COLO829 (cell line): Measurements from ENCODE around the gene CD9.
A peak's percentile ranks its signal among the peaks of the same experiment; 100 is the strongest.

ENCODE experiments used
- DNase-seq: peaks from one replicate; pipeline ENCODE4 v3.0.0; 2012; ENCODE audit warnings: low spot score

Gene CD9

DNA sequence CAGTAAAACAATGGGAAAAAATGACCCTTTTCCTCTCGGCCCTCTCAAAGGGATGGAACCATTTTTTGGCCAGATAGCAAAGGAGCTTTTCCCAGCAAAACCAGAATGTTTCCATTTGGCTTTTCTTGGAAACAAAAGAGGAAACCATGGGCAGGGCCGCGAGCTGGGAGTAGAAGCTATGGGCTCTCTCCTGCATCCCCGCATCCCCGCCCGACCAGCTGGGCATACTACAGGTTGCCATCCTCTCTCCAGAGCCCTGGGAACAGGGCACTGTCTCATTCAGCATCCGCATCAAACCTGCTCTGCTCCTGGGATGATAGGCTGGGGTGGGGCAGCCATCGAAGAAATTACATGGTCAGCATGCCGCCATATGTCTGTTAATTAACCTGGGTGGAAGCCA, 20.9 kb downstream of the CD9 start:
- no peak for DNase-seq

GRCh38 chr12:6222078-6222654, 22.0 kb downstream of the CD9 start:
- DNase-seq, result no peak

DNA sequence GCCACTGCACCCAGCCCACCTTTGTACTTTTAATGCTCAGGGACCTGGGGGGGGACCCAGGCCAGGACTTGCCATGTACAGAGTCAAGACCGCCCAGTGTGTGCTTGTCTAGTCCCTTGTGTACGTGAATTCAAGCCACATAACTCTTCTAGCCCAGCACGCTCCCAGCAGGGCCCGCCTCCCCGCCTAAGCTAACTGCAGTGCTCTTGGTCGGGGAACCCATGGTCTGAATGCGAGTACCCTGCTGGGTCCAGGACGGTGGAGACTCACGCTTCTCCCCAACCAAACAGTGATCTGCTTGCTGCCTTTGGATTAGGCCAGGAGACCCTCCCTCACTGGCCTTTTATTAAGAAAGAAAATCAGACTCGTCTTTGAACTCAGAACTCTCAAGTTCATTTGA, 23.3 kb downstream of the CD9 start:
- DNase-seq, result no peak

DNA sequence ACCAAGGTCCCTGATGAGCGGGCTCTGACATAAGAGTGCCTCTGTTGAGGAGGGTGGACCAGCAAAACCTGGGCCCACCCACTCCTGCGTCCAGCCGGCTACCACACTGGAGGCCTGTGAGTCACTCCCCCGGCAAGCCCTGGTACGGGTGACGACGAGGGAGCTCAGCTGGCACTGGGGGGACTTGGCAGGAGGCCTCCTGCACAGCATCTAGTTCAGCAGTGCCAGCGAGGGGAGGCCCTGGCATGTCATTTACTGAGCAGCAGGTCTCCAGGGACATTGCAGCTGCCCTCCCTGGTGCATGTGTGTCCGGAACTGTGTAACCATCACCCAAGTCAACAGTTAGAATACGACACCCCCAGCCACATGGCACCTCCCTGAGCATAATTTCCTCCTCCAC, 24.4 kb downstream of the CD9 start:
- DNase-seq, result no peak

DNA sequence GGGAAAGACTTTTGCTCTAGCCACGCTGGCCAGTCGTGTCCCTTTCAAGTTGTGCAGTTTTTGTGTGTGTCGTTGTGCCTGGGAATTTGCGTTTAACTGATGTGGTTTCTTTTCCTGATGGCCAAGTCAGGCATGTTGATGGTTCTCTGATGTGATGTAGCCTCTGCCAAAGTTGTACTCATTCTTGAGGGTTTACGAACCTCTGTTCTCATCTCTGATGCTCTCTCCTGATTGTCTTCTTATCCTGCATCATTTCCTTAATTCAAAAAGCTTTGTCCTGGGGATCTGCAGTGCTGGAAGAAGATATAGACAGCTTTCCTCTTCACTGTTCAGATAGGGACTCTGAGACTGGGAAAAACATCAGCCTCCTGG, 25.4 kb downstream of the CD9 start:
- no peak for DNase-seq

DNA sequence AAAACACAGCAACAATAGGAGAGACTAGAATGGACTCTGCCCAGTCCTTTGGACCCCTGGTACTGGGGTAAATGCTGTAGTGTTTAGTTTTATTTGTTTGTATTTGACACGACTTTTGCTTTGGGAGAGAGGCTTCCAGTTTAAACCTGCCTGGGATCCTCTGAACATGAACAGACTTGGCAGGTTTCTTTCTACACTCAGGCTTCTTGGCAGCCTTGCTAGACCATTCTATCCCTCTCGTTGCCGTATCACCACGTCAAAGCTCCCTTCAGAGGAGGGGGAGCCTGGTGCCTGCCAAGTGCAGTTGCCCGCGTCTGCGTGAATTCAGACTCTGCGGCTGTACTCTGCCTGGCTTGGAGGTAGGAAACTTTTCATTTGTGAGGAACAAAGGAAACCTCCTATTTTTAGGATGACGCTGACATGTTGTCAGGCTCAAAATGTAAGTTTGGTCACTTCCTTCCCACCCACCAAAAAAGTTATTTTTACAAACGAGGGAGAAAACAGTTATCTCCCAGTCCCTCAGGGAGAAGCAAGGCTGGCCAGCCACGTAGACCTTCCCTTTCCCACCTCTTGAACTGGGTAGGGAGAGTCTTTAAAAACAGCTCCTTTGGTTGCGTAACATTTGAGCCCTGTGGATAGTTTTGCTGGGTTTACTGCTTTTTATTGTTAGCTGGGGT, 25.9 kb downstream of the CD9 start:
- no peak for DNase-seq

- no peak for DNase-seq
Measured at GRCh38 chr12:6226679-6227051, 26.5 kb downstream of the CD9 start.

DNA sequence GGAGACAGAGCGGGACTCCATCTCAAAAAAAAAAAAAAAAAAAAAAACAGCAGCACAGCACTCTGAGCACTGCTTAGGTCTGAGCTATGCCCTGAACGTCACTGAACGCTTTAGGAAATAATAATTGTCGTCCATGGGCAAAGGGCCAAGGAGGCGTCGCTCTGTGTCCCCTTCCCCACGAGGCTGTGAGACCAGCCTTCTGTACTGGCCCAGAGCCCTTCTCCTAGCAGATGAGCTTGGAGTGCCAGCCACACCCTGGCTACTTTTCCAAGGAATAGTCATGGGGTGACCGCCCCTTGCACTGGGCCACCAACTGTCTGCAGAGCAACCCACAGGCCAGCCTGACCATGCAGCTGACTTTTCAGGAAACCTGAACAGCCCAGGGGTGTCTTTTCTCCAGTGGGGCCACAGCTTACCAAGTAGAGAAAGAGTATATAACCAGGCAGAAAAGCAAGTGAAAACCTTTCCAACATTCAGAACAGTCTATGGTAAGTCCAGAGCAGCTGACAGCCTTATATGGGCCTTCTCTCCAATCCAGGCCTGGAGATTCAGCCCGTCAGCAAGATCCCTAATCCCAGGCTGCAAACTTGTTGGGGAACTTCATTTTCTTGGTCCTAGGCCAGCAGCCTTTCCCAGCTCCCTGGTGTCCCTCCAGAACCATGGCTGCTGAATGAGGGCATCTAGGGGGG, 28.5 kb downstream of the CD9 start:
- no peak for DNase-seq

DNA sequence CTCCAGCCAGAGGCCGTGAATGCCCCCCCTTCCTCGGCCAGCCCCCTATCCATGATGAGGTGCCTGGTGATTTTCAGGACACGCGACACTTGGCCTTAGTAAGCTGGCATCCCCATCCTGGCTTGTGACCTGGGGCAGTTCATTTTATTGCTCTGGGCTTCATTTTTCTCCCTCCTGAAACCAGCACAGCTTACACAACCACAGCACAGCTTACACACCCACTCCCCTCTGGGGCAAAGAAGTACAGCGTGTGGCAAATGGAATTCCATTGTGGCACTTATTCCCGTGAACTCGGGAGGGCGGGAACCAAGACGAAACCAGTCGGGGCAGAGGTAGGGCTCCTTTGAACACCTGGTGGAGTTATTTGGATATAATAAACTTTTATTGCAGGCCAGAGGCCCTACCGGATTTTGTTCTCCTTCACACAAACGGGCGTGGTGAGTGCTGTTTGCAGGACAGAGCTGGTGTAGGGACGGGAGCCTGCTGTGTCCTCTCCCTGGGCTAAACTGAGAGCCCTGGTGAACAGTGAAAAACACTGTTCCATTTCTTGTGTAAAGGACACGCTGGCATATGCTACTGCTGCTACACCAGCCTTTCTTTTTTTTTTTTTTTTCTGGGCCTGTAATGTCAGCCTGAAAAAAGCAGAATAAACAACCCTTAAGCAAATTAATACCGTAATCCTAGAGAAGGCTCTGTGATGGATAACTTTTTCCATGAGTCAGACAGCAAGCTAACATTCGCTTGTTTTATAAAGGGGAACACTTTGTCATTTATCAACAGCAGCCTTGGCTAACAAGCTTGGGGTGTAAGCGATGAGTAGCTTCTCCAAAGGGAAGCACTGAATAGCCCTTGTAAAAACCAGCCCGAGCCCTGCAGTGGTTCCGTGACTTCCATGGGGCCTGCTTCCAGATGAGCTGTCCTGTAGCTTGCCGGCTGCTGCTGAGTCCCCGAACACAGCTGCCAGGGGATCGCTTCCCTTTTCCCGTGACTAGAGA, 29.3 kb downstream of the CD9 start:
- DNase-seq, result peak; percentile 49

- peak; percentile 88 for DNase-seq
Measured at GRCh38 chr12:6230321-6231110, 30.3 kb downstream of the CD9 start.

DNA sequence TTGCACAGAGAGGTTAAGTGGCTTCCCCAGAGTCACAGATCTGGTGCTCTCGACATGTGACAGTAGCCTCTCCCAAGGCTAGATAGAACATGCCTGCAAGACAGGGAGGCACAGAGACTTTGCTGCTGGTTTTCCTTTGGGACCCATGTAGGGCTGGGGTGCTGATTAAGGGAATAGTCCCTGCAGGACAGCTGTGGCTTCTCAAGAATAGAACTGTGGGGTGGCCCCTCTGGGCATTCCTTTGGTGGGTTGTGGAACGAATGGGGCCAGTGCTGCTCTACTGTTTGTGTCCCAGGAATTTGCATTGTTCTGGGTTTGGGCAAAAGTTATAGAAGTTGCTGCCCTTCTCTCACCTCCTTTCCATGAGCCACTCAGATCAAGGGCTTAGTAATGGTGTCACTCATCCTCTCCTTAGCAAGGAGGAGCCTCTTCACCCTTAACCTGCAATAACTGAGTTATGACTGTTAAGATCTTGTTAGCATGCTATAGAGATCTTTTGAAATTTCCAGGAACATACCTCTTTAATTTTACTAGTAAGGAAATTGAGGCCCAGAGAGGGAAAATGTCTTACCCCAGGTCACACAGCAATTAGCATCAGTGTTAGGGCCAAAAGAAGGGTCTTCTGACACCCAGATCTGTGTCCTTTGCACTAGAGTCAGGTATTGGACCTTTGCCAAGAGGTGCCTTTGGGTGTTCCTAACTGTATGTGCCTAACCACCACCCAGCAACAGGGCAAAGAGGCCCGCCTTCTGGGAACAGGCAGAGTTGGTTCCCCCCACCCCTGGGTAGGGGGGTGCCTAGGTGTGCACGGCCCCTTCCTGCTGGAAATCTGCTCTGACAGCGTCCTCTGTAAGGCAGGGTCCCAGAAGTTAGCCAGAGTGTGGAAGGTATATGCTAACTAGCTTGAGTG, 31.4 kb downstream of the CD9 start:
- DNase-seq, result no peak

DNA sequence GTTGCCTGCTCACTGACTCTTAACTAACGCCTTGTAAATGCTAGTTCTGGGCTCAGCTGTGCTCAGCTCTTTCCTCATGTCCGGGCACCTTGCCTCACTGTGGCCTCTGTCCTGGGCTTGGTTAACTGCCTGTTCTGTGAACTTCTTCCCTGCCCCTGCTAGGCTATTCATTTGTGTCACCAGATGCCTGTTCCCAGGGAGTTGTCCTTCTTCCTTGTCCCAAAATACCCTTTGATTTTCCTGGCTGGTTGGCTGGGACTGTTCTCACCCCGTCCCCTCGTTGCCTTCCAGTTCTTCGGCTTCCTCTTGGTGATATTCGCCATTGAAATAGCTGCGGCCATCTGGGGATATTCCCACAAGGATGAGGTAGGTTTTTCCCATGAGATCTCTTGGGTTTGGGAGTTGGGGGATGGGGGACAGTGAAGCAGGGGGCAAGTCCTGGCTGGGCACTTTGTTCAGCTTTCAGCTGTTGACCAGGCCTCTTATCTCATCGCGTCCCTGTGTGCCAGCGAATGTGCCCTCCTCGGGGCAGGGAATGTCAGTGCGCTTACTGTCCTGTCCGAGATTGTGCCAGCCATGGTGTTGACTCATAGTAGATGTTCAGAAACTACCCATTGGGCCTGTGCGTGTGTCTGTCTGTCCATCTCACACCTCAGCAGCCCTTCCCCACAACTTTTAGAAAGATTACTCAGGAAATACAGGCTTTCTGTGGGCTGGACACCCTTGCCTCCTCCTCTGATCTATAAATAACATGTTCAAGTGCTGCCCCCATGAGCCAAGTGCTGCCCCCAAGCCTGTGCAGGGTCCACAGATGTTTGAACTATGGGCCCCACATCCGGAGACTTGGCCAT, 33.1 kb downstream of the CD9 start:
- DNase-seq, result no peak

DNA sequence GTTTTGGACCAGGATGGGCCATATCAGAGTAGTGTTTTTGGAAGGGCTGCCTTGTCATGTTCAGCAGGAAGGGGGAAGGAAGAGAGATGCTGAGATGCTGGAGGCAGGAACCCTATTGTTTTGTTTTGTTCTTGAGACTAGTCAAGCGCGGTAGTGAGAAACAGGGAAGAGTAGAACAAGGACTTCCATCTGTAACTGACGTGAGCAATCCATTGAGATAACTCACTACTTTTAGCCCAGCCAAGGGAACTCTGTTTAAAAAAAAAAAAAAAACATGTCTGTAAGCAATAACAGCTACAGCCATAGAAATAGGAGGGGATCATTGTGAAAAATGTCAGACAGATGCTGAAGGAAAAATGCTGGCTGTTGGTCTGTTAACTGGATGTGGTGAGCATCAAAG, 34.0 kb downstream of the CD9 start:
- no peak for DNase-seq

GRCh38 chr12:6234906-6235305, 34.7 kb downstream of the CD9 start:
- no peak for DNase-seq

DNA sequence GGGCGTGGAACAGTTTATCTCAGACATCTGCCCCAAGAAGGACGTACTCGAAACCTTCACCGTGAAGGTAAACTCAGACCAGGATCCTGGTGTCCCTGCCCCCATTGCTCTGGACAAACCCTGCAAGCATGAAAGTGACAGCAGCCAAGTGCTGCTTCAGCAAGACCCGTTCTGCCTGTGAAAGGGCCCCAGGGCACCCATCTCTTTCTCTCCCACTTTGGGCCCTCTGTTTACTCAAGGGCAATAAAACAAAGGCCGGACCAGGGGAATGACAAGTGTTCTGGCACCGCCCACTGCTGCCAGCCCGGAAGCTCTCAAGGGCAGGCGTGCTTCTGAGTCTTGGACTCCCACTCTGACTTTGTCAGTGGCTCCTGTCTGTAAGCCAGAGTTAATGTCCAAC, 35.3 kb downstream of the CD9 start:
- DNase-seq, result no peak

GRCh38 chr12:6235906-6236640, 35.9 kb downstream of the CD9 start:
- no peak for DNase-seq

- DNase-seq, result no peak
Measured at GRCh38 chr12:6236641-6236940, 36.4 kb downstream of the CD9 start.

DNA sequence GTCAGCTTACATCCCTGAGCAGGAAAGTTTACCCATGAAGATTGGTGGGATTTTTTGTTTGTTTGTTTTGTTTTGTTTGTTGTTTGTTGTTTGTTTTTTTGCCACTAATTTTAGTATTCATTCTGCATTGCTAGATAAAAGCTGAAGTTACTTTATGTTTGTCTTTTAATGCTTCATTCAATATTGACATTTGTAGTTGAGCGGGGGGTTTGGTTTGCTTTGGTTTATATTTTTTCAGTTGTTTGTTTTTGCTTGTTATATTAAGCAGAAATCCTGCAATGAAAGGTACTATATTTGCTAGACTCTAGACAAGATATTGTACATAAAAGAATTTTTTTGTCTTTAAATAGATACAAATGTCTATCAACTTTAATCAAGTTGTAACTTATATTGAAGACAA, 37.6 kb downstream of the CD9 start:
- no peak for DNase-seq

DNA sequence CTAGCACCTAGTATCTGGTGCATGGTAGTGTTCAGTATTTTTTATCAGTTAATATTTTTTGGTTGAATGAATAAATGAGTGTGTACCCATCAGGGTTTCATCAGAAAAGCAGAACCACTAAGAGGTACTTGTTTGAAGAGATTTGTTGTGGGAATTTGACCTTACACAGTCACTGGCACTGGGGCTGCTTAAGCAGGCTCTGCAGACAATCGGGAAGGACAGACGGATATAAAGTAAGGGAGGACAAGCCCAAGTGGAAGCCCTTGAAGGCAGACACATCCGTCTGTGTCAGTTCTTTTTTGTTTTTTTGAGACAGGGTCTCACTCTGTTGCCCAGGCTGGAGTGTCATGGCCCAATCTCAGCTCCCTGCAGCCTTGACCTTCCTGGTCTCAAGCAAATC, 38.7 kb downstream of the CD9 start:
- DNase-seq, result no peak
